Cardiac atrium fibroblast (primary cell): ENCODE results near the gene IL12B. TPM values are rescaled to one million over a fixed set of nuclear protein-coding genes. Genes with fewer than 3 reads are reported as not detected.

Source experiments
- total RNA-seq: library from RNA; depleted of rRNA; stranded (reverse); fragments of >200 nt; gene quantifications from 2 replicates; pipeline ENCODE4 v1.2.3, GENCODE V29; 2015

Gene IL12B
- not detected in 2 replicates for total RNA-seq

DNA sequence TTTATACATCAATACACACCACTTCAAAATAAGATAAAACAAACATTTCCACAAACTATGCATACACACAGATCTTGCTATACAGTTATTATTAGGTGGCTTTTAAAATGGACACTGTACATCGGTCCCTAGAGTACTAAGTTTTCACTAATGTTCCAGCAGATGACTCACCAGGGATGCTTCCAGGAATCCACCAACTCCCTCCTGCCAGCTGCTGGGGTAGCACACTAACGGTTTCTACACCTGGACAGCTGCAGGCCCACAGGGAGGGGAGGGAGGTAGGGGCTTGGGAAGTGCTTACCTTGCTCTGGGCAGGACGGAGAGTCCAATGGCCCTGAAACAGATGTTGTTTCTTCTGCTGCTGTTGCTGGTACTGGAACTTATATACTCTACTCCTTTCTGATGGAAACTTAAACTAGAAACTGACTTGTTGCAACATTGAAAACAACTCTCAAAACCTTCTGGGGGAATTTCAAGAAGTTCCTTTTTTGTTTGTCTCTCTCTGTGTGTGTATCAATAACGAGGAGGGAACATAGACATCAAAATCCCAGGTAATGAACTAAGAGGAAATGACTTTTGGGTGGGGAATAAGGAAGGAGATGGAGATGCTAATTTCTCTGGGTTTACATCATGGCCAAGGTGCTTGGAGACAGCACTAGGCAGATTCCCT is at the start of gene IL12B:
IL12B (minus strand) TSS at position 357 of the 670 bp plus-strand sequence. CDS start 3,705 bp downstream, outside the sequence.

Other genes starting within 250 kb of the IL12B start
- 10.9 and 14.1 TPM in 2 replicates for gene EBF1, start 230.6 kb downstream of the IL12B start, total RNA-seq
- gene RNF145, start 120.9 kb downstream of the IL12B start, total RNA-seq: 35.0 and 50.1 TPM in 2 replicates
- 15.7 and 19.3 TPM in 2 replicates for gene UBLCP1, start 67.2 kb downstream of the IL12B start, total RNA-seq